Neural crest cell (in vitro differentiated cells): ENCODE measurements around the gene NEK6. TPM values are rescaled to one million over a fixed set of nuclear protein-coding genes. Genes with fewer than 3 reads are reported as not detected.

Experiments
- DNase-seq: peaks from one replicate; pipeline ENCODE4 v3.0.0; 2021; ENCODE audit warnings: low read depth, mixed read lengths, low spot score
- H3K27ac Mint-ChIP-seq: one replicate; pipeline ENCODE4 v1.8.0; 2021; ENCODE audit warnings: mild to moderate bottlenecking, mixed read lengths; ENCODE audit not compliant: unreplicated experiment
- H3K27me3 Mint-ChIP-seq: 2 replicates; pipeline ENCODE4 v1.8.0; 2021; ENCODE audit warnings: low read depth, mild to moderate bottlenecking, mixed read lengths
- H3K36me3 Mint-ChIP-seq: 2 replicates; pipeline ENCODE4 v1.8.0; 2021; ENCODE audit warnings: low read depth, mild to moderate bottlenecking, mixed read lengths
- H3K4me1 Mint-ChIP-seq: 2 replicates; pipeline ENCODE4 v1.8.0; 2021; ENCODE audit warnings: mixed read lengths
- H3K4me3 Mint-ChIP-seq: one replicate; pipeline ENCODE4 v1.8.0; 2021; ENCODE audit warnings: mild to moderate bottlenecking, mixed read lengths
- H3K9me3 Mint-ChIP-seq: 2 replicates; pipeline ENCODE4 v1.8.0; 2021; ENCODE audit warnings: mixed read lengths
- CTCF ChIP-seq: fragments of 200-600 bp; sonication (generic); conservative IDR thresholded peaks from 2 replicates; pipeline ENCODE4 v1.5.0; 2021; ENCODE audit warnings: antibody characterized with exemption, mild to moderate bottlenecking
- total RNA-seq: library from RNA; stranded (reverse); gene quantifications from 2 replicates; pipeline ENCODE4 v1.2.1, GENCODE V29; 2021

NEK6 gene
- total RNA-seq, 1 donor from 2014 or later: 31.9 TPM

GRCh38 chr9:124399323-124399967, 141.7 kb downstream of the NEK6 start:
- H3K4me3 Mint-ChIP-seq: peak overlapping the region; percentile 43
- H3K36me3 Mint-ChIP-seq: peaks cover 3% of the 10 kb centered on the region
- H3K27ac Mint-ChIP-seq: peak overlapping the region; percentile 92
- no peaks in the 10 kb centered on the region for H3K27me3 Mint-ChIP-seq
- no peak for TF ChIP-seq CTCF
- peaks cover 35% of the 10 kb centered on the region for H3K4me1 Mint-ChIP-seq
- H3K9me3 Mint-ChIP-seq: no peaks in the 10 kb centered on the region
- peak; percentile 30 for DNase-seq

DNA sequence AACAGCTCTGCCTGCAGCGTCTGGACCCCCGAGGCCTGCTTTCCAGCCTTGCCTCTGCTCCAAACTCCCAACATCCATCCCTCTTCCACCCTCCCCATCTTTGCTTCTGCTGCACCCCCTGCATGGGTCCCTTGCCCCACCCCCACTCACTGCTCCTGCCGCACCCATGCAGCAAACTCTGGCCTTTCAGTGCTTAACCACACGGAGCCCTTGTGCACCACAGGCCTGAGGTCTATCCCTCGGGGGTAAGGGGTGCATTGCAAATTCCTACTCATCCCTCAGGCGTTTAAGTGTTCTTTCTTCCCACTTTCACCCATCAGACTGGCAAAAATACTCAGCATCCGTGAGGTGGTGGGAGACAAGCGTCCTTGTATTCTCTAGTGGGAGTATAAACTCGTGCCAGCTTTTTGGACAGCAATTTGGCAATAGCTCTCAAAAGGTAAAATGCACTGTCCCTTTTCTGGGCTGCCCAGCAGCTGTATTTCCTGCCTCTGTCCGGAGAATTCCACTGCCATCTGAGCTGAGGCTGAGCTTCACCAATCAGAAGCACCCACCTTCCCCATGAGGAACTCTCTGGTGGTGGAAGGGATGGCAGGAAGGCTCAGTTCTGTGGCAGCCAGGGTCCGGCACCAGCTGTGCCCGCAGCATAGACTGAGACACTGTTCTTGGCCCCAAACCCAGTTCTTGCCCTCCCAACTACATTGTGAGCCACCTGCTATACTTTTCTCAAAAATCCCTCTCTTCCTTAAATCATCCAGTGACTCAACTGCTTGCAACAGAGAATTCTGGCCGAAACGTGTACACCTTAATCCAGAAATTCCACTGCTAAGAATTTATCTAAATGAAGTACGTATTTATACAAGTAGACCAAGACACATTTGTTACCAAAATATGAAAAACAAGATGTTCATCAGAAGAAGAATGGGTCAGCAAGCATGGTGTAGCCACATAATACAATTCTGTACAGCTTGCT, 142.5 kb downstream of the NEK6 start:
- Mint-ChIP-seq H3K4me3 (no peak overlapping the region), H3K36me3 (peaks cover 6% of the 10 kb centered on the region), H3K27me3 (no peaks in the 10 kb centered on the region), H3K27ac (peak overlapping the region; percentile 92), H3K9me3 (no peaks in the 10 kb centered on the region), H3K4me1 (peaks cover 35% of the 10 kb centered on the region)
- no peak for DNase-seq
- no peak for TF ChIP-seq CTCF

Other genes with a start within 250 kb of the NEK6 start
- 0.19 TPM in 1 of 2 replicates, not detected in the other for gene LHX2, start 246.2 kb upstream of the NEK6 start, total RNA-seq
- gene PSMB7, start 157.5 kb downstream of the NEK6 start, total RNA-seq: 195 and 196 TPM in 2 replicates
- 0.44 TPM in 1 of 2 replicates, not detected in the other for gene ADGRD2, start 192.5 kb downstream of the NEK6 start, total RNA-seq
- 0.35 and 0.50 TPM in 2 replicates for gene NR5A1, start 249.4 kb downstream of the NEK6 start, total RNA-seq